KMS-11 (cell line): ENCODE measurements around the gene HIF3A.

Experiments used
- H2AFZ ChIP-seq: fragments of 200-600 bp; sonication (generic); 2 replicates; pipeline ENCODE4 v1.6.1; 2016; ENCODE audit warnings: antibody characterized with exemption, mixed run types, low read depth
- H3K27ac ChIP-seq: fragments of 200-600 bp; sonication (generic); 2 replicates; pipeline ENCODE4 v1.6.1; 2016; ENCODE audit warnings: mild to moderate bottlenecking, mixed run types
- H3K27me3 ChIP-seq: fragments of 200-600 bp; sonication (generic); 2 replicates; pipeline ENCODE4 v1.6.1; 2017; ENCODE audit warnings: mild to moderate bottlenecking, low read depth, mixed run types, moderate library complexity; ENCODE audit not compliant: insufficient read depth
- H3K36me3 ChIP-seq: fragments of 200-600 bp; sonication (generic); 2 replicates; pipeline ENCODE4 v1.6.1; 2017; ENCODE audit warnings: mild to moderate bottlenecking, mixed run types; ENCODE audit not compliant: insufficient read depth
- H3K4me1 ChIP-seq: fragments of 200-600 bp; sonication (generic); 2 replicates; pipeline ENCODE4 v1.6.1; 2016; ENCODE audit warnings: mild to moderate bottlenecking, low read depth, mixed run types; ENCODE audit not compliant: poor library complexity, severe bottlenecking
- H3K4me2 ChIP-seq: fragments of 200-600 bp; sonication (generic); 2 replicates; pipeline ENCODE4 v1.7.0; 2016; ENCODE audit warnings: mild to moderate bottlenecking, mixed run types
- H3K4me3 ChIP-seq: fragments of 200-600 bp; sonication (generic); IDR thresholded peaks from 2 replicates; pipeline ENCODE4 v1.6.1; 2017; ENCODE audit warnings: low read depth, low read length, mixed read lengths; ENCODE audit not compliant: insufficient read depth
- H3K79me2 ChIP-seq: fragments of 200-600 bp; sonication (generic); 2 replicates; pipeline ENCODE4 v1.6.1; 2016; ENCODE audit warnings: low read depth, mixed run types; ENCODE audit not compliant: insufficient read depth
- H3K9ac ChIP-seq: fragments of 200-600 bp; sonication (generic); 2 replicates; pipeline ENCODE4 v1.6.1; 2016; ENCODE audit warnings: mild to moderate bottlenecking, mixed run types
- H4K20me1 ChIP-seq: fragments of 200-600 bp; sonication (generic); 2 replicates; pipeline ENCODE4 v1.6.1; 2016; ENCODE audit warnings: mild to moderate bottlenecking, mixed run types; ENCODE audit not compliant: insufficient read depth
- TF ChIP-seq, protein P1 (sequence below): fragments of 200-600 bp; sonication (generic); conservative IDR thresholded peaks from 2 replicates; pipeline ENCODE4 v1.6.1; 2017; ENCODE audit warnings: low read depth, mild to moderate bottlenecking, antibody characterized with exemption, low read length, moderate library complexity, mixed read lengths

HIF3A gene

DNA sequence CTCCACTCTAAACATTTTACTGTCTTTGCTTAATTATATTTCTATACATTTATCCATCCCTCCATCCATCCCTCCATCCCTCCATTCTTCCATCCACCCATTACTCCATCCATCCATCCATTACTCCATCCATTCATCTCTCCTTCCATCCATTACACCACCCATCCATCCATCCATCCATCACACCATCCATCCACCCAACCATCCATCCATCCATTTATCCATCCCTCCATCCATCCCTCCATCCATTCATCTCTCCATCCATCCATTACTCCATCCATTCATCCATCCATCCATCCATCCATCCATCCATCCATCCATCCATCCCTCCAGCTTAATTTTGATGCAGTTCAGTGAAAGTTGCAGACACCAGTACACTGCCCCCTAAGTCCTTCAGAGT, 5.0 kb upstream of the HIF3A start:
- TF ChIP-seq, protein P1, sequence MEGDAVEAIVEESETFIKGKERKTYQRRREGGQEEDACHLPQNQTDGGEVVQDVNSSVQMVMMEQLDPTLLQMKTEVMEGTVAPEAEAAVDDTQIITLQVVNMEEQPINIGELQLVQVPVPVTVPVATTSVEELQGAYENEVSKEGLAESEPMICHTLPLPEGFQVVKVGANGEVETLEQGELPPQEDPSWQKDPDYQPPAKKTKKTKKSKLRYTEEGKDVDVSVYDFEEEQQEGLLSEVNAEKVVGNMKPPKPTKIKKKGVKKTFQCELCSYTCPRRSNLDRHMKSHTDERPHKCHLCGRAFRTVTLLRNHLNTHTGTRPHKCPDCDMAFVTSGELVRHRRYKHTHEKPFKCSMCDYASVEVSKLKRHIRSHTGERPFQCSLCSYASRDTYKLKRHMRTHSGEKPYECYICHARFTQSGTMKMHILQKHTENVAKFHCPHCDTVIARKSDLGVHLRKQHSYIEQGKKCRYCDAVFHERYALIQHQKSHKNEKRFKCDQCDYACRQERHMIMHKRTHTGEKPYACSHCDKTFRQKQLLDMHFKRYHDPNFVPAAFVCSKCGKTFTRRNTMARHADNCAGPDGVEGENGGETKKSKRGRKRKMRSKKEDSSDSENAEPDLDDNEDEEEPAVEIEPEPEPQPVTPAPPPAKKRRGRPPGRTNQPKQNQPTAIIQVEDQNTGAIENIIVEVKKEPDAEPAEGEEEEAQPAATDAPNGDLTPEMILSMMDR: no peak
- Histone ChIP-seq H3K4me3 (no peak overlapping the region), H3K27me3 (peaks cover 43% of the 10 kb centered on the region), H3K27ac (no peak overlapping the region), H3K36me3 (no peaks in the 10 kb centered on the region), H3K4me2 (no peak overlapping the region), H2AFZ (no peak overlapping the region), H3K4me1 (no peaks in the 10 kb centered on the region), H4K20me1 (no peaks in the 10 kb centered on the region), H3K9ac (no peak overlapping the region), H3K79me2 (no peaks in the 10 kb centered on the region)

DNA sequence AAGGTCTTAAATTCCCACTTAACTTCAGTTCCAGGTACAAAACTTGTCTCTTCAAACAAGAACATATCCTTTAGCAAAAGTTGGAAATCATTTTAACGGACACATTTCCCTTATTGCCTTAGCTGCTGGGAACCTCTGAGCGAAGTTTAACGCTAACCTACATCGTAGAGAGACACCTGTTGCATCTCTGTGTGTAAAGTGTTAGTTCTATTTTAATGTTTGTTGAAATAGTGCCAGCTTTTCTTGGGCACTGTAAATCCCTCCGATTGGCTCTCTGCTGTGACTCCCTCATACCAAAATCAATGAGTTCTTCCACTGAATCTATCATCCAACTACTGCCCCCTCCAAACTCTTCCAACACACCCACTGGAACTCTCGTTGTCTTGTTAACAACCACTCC, 2.3 kb upstream of the HIF3A start:
- Histone ChIP-seq H2AFZ (no peak overlapping the region), H3K79me2 (no peaks in the 10 kb centered on the region), H3K9ac (no peak overlapping the region), H3K4me3 (no peak overlapping the region), H3K27me3 (peaks cover 26% of the 10 kb centered on the region), H3K4me2 (no peak overlapping the region), H3K27ac (no peak overlapping the region), H4K20me1 (no peaks in the 10 kb centered on the region), H3K4me1 (peaks cover 9% of the 10 kb centered on the region), H3K36me3 (no peaks in the 10 kb centered on the region)
- TF ChIP-seq, protein P1: no peak

DNA sequence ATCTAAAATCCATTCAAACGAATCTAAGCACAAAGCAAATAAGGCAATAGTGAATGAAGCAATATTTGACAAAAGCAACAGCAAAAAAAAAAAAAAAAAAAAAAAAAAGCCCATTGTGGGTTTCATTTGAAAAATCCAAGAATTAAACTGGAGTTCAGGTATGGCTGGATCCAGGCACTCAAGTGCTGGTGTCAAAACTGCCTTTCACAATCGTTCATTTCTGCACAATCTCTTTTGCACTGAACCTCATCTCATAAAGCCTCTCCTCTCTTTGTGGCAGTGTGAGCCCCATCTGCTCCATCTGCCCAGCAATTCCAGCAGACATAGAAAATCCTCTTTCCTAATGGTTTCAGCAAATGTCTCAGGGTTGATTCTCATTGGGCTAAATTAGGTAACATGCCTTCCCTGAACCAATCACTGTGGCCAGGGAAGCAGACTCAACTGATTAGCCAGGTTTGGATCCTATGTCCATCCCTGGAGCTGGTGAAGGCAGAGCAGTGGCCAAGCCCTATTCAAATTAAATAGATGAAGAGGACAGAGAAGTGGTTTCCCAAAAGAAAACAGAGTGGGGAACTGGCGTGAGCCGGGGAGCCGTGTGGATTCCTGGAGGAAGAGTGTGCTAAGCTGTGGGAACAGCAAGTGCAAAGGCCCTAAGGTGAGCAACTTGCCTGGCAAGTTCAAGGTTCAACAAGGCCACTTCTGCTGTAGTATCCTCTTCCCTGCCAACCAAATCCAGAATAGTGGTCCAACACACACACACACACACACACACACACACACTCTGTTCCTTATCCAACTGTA, 1.2 kb upstream of the HIF3A start:
- Histone ChIP-seq H3K9ac (no peak overlapping the region), H2AFZ (no peak overlapping the region), H3K4me3 (no peak overlapping the region), H3K4me2 (no peak overlapping the region), H4K20me1 (no peaks in the 10 kb centered on the region), H3K79me2 (no peaks in the 10 kb centered on the region), H3K27me3 (peaks cover 25% of the 10 kb centered on the region), H3K4me1 (peaks cover 9% of the 10 kb centered on the region), H3K36me3 (no peaks in the 10 kb centered on the region), H3K27ac (no peak overlapping the region)
- TF ChIP-seq, protein P1: no peak

DNA sequence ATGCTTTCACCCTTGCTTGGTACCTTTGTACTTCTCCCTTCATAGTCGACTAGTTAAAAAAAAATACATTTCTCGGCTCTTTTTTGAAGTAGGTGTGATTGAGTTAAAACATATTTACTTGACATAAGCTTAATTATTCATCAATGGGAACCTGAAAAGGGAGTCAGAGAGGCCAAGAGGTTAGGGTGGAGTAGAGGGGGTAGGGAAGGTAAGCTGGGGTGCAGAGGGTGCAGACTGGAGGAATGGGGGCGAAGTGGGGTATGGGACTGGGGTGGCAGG, 701 bp upstream of the HIF3A start:
- Histone ChIP-seq H3K4me1 (peaks cover 9% of the 10 kb centered on the region), H3K79me2 (no peaks in the 10 kb centered on the region), H3K27ac (no peak overlapping the region), H4K20me1 (no peaks in the 10 kb centered on the region), H3K36me3 (no peaks in the 10 kb centered on the region), H3K27me3 (peaks cover 26% of the 10 kb centered on the region), H3K4me3 (no peak overlapping the region), H3K9ac (no peak overlapping the region), H3K4me2 (no peak overlapping the region), H2AFZ (no peak overlapping the region)
- TF ChIP-seq, protein P1: no peak
